Erythroblast (primary cell): ENCODE results near the gene CEP170.
"Not testable (repeated sequence)": the region's sequence is repeated elsewhere in the genome, so short reads cannot be mapped to it uniquely, and the experiment has no call there.

ENCODE experiments used
- DNase-seq, 2 experiments: peaks; one replicate each; lab custom pipeline; 2025; lab: John Stamatoyannopoulos, UW
- GATA1 ChIP-seq: IDR thresholded peaks from 2 replicates; pipeline ENCODE4 v1.6.1; 2011; ENCODE audit warnings: low read depth, mild to moderate bottlenecking, control low read depth, low read length, moderate library complexity
- POLR2A ChIP-seq: IDR thresholded peaks from 2 replicates; pipeline ENCODE4 v1.6.1; 2011; ENCODE audit warnings: mild to moderate bottlenecking, low read length

The CEP170 gene

GRCh38 chr1:243234978-243235647, 20.0 kb downstream of the CEP170 start:
- no peak for DNase-seq
- TF ChIP-seq POLR2A (no peak), GATA1 (no peak)

DNA sequence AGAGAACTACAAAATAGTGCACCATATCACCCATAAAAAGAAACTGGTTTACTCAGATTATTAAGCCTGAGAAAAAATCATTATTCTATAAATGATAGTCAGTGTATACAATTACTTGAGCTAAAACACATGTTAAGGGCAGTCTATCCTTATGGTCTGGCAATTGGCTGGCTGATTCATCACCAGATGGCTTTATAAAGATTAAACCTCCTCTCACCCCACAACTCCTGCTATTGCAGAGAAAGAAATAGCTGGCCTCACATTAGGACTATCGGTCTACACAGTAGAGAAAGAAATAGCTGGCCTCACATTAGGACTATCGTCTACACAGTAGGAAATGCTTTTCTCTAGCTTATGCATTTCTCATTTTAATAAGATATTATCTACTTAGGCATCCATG, 21.2 kb downstream of the CEP170 start:
- TF ChIP-seq POLR2A = no peak
- no peak for DNase-seq

GRCh38 chr1:243230914-243231313, 24.2 kb downstream of the CEP170 start:
- TF ChIP-seq GATA1 (no peak), POLR2A (no peak)
- peak; percentile 28 to 54 for DNase-seq

DNA sequence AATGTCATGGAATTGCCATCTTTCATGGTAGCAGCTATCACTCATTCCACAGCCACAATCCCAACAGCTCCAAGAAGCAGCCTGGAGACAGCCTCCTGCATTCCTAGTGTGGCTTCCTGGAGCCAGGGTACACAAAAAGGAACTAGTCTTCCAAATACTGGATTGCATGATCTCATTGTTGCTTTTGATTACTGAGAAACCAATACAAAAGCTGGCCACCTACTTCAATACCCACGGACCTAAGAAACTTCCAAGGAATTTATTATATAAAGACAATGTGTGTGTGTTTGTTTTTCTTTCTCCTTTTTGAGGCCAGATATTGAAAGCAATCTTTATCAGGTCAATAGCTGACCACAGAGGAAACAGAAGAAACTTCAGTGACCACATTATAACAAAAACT, 25.6 kb downstream of the CEP170 start:
- TF ChIP-seq POLR2A (no peak), GATA1 (no peak)
- DNase-seq = no peak

DNA sequence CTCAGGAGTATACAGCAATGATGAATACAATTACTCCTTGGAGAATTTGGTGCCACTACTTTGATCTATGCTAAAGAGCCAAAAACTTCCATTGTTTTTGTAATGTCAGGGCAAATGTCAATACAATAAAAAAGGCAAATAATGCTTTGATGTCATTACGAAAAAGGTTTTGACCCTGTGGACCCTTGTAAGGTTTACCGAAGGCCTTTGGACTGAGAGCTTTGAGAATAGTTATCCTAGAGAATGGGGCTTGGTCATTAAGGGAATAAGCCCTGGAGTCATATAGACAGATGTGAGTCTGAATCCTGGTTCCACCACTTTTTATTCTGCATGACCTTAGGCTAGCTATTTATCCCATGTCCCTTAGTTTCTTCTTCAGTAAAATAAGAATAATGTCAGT, 27.5 kb downstream of the CEP170 start:
- no peak for DNase-seq
- TF ChIP-seq POLR2A = no peak
- no peak for TF ChIP-seq GATA1

DNA sequence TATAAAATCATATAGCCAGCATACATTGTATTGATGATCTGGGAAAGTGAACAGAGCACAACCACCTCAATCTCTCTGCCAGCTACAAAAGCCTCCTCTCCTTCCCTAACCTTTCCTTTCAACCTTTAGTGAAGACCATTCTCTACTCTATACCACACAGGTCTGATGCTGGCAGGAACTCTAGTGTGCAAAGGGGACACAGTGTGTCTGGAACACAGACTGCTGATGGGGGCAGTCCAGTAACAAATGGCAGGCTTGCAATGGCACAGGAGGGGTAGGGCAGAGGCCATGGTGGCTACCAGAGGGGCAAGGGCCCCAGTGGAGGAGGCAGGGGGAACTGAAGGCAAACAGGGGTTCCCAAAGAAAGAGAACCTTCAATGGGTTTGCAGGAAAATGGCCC, 37.0 kb downstream of the CEP170 start:
- DNase-seq = no peak
- TF ChIP-seq POLR2A (no peak), GATA1 (no peak)

DNA sequence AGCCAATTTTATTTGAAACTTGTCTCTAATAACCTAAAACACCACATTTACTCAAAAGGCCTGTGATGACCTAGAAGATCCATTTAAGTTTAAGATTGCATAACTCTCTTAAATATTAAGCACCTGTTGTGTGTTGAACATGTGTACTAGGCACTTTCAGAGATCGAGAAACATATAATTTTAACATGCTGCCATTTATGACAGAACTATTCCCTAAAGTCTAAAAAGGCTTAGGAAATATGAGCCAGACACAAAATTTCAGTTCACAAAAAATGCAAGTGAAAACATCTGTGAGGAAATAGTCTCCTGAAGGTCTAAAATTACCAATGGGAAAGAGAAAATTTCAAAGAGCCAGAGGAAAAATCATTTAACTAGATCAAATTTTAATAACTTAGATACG, 37.7 kb downstream of the CEP170 start:
- DNase-seq = no peak
- TF ChIP-seq GATA1 (no peak), POLR2A (no peak)

GRCh38 chr1:243216741-243217140, 38.3 kb downstream of the CEP170 start:
- no peak for DNase-seq
- TF ChIP-seq GATA1 = no peak
- no peak for TF ChIP-seq POLR2A

GRCh38 chr1:243215276-243215875, 39.7 kb downstream of the CEP170 start:
- DNase-seq = not testable (repeated sequence)

GRCh38 chr1:243213045-243213787, 41.9 kb downstream of the CEP170 start:
- TF ChIP-seq GATA1 (no peak), POLR2A (no peak)
- peak in 1 of 2 experiments; percentile 9 for DNase-seq

DNA sequence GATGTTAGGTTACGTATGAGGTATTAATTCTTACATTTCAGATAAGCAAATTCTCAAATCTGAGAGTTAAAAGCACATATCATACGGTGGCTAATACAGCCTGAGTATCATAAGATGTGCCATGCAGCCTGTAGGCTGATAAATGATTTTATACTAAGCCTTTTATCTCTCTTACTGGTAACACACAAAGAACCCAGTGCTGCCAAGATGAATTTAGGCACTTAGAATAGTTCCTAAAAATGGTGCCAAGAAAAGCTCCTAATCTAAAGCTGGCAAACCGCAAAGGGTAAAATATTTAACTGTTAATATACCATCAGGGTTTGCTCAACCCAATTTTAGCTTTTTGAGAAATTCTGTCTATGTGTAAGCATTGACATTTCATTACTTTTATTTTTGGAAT, 43.1 kb downstream of the CEP170 start:
- not testable (repeated sequence) for DNase-seq

GRCh38 chr1:243205026-243205501, 50.0 kb downstream of the CEP170 start:
- not testable (repeated sequence) for DNase-seq

- not testable (repeated sequence) for DNase-seq
Observed at GRCh38 chr1:243204336-243204735, 50.7 kb downstream of the CEP170 start.

- DNase-seq = not testable (repeated sequence)
Observed at GRCh38 chr1:243203196-243203595, 51.9 kb downstream of the CEP170 start.

DNA sequence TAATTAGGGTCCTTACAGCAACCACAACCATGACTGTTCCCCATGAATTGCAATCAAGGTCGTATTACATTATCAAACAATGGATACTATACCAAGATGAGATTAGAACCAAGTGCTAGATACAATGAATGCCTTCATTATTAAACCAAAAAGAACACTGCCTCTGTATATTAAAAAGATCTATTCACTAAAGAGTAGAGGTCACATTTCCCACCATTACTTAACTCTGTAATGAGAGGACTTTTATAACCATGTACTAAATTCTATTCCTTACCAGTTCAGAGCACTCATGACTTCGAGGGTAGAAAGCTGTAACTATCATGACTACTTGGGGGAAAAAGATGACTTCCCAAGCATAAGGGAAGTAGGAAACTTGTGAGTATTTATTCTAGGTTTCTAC, 53.8 kb downstream of the CEP170 start:
- not testable (repeated sequence) for DNase-seq

DNA sequence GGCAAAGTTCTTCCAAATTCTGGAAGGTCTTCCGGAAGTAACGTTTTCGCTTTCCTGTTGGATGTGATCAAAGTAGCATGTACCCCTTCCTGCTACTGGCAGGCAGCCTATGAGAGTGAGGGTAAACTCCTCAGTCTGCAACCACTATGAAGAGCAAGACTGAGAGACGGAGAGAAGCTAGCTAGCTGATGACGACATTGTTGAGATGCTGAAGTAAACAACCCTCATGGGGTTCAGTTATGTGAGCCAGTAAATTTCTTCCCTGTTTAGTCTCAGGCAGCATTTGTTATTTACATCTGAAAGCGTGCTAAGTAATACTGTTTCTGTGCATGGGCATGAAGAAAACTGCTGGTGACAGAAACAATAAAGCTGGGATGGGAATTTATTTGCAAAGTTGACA, 57.6 kb downstream of the CEP170 start:
- DNase-seq = not testable (repeated sequence)

- DNase-seq = not testable (repeated sequence)
Observed at GRCh38 chr1:243193330-243193729, 61.8 kb downstream of the CEP170 start.

DNA sequence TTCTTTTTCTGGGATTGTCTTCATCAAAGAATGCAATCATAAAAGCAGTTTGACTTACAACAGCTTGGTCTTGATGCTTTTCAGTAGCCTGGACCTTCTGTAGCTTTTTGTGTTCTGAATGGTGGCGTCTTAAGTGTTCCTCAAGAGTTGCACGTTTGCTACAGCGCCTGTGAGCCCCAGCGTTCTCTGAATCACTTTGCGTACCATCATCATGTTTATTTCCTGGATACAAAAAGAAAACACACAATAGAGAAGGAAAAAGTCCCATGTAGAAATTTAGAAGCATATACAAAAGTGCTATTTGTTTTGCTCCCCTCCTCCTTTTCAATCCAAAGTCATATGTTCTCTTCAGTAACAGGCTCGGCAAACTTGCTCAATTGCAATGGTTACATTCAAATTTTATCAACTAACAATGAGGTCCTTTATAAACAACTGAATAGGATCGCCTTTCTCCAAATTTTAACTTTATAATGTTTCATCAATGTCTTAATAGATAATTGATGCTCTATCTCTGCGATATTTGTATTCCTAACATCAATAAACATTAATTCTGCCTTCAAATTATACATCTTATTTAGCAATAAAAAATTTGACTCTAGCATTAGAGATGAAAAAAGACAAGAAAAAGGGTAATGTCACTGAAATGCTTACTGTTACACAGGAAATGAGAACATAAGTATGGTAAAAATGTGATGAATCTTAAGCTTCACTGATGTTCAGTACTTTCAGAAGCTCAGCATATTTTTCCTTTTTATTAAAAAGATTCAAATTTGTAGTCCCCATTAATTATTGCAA, 68.7 kb downstream of the CEP170 start:
- DNase-seq = not testable (repeated sequence)

GRCh38 chr1:243184787-243185186, 70.3 kb downstream of the CEP170 start:
- DNase-seq = not testable (repeated sequence)

DNA sequence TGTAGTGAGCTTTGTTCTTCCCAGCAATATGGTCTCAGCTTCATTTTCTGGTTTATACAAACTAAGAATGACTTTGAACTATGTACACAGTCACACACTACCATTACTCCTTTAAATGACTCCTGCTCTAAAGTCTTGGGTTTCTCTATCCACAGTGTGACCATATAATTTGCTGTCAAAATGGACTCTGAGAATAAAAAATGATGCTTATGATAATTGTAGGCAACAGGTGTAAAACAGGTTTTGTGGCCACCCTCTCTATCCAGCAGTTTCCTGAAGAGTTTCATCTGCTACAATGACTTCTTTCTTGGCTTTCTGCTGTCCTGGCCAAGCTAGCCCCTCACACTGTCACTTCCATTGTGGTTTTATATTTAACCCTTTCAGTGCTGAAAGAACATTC, 71.4 kb downstream of the CEP170 start:
- DNase-seq = not testable (repeated sequence)
